ENCODE measurements around the gene C2CD5.
"Not testable (repeated sequence)": the region's sequence is repeated elsewhere in the genome, so short reads cannot be mapped to it uniquely, and the experiment has no call there.

Gene C2CD5

GRCh38 chr12:22535038-22535437 lies 9.3 kb downstream of the C2CD5 start:
- no peak for DNase-seq

GRCh38 chr12:22533155-22533554 lies 11.2 kb downstream of the C2CD5 start:
- DNase-seq = peak; percentile 68 to 74

GRCh38 chr12:22532317-22532716 lies 12.0 kb downstream of the C2CD5 start:
- DNase-seq = no peak

GRCh38 chr12:22531205-22531604 lies 13.1 kb downstream of the C2CD5 start:
- no peak for DNase-seq

GRCh38 chr12:22529281-22530060 lies 14.9 kb downstream of the C2CD5 start:
- DNase-seq = no peak

- DNase-seq = no peak
Observed at GRCh38 chr12:22527999-22528398, 16.3 kb downstream of the C2CD5 start.

- no peak for DNase-seq
Observed at GRCh38 chr12:22526836-22527235, 17.5 kb downstream of the C2CD5 start.

GRCh38 chr12:22525426-22525825 lies 18.9 kb downstream of the C2CD5 start:
- no peak for DNase-seq

- no peak for DNase-seq
Observed at GRCh38 chr12:22518998-22519397, 25.3 kb downstream of the C2CD5 start.

- no peak for DNase-seq
Observed at GRCh38 chr12:22518060-22518719, 26.2 kb downstream of the C2CD5 start.

- DNase-seq = no peak
Observed at GRCh38 chr12:22514875-22515274, 29.5 kb downstream of the C2CD5 start.

- no peak for DNase-seq
Observed at GRCh38 chr12:22505826-22506225, 38.5 kb downstream of the C2CD5 start.

- no peak for DNase-seq
Observed at GRCh38 chr12:22500100-22500499, 44.2 kb downstream of the C2CD5 start.

GRCh38 chr12:22499445-22499844 lies 44.9 kb downstream of the C2CD5 start:
- DNase-seq = no peak

GRCh38 chr12:22494319-22494718 lies 50.0 kb downstream of the C2CD5 start:
- no peak for DNase-seq

GRCh38 chr12:22491034-22491433 lies 53.3 kb downstream of the C2CD5 start:
- no peak for DNase-seq

- DNase-seq = no peak
Observed at GRCh38 chr12:22488478-22488877, 55.9 kb downstream of the C2CD5 start.

GRCh38 chr12:22487683-22488082 lies 56.7 kb downstream of the C2CD5 start:
- not testable (repeated sequence) for DNase-seq

GRCh38 chr12:22481547-22482104 lies 62.7 kb downstream of the C2CD5 start:
- peak in 1 of 2 experiments; percentile 50 for DNase-seq

- not testable (repeated sequence) for DNase-seq
Observed at GRCh38 chr12:22480814-22481213, 63.5 kb downstream of the C2CD5 start.

GRCh38 chr12:22480016-22480415 lies 64.3 kb downstream of the C2CD5 start:
- DNase-seq = no peak

GRCh38 chr12:22477894-22478287 lies 66.5 kb downstream of the C2CD5 start:
- no peak for DNase-seq

GRCh38 chr12:22477166-22477893 lies 67.0 kb downstream of the C2CD5 start:
- DNase-seq = no peak

Data from NCI-H187 (cell line).